ENCODE measurements around the gene NELFE.
A peak's percentile ranks its signal among the peaks of the same experiment; 100 is the strongest.
"Not testable (repeated sequence)": the region's sequence is repeated elsewhere in the genome, so short reads cannot be mapped to it uniquely, and the experiment has no call there.

NELFE gene

DNA sequence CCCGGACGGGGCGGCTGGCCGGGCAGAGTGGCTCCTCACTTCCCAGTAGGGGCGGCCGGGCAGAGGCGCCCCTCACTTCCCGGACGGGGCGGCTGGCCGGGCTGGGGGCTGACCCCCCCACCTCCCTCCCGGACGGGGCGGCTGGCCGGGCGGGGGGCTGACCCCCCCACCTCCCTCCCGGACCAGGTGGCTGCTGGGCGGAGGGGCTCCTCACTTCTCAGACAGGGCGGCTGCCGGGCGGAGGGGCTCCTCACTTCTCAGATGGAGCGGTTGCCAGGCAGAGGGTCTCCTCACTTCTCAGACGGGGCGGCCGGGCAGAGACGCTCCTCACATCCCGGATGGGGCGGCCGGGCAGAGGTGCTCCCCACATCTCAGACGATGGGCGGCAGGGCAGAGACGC lies 26.6 kb downstream of the NELFE start:
- H3K4me1 ChIP-seq (ENCODE audit: control extremely low read depth in 1 of 4, control insufficient read depth in 4 of 4, insufficient read depth in 4 of 4, low read length in 3 of 4); H3K36me3 ChIP-seq (ENCODE audit: control insufficient read depth in 4 of 4, insufficient read depth in 4 of 4, low read length in 3 of 4); POLR2A ChIA-PET; CTCF ChIA-PET; H3K27ac ChIP-seq (ENCODE audit: insufficient read depth in 1 of 2, low read depth in 1 of 2, low read length in 2 of 2, poor library complexity in 1 of 2, severe bottlenecking in 2 of 2); DNase-seq; H3K4me3 ChIP-seq (ENCODE audit: control insufficient read depth in 1 of 7, extremely low read depth in 1 of 7, insufficient read depth in 4 of 7, low read depth in 2 of 7, low read length in 6 of 7); H3K9me3 ChIP-seq (ENCODE audit: control extremely low read depth in 1 of 5, control insufficient read depth in 4 of 5, insufficient read depth in 2 of 5, low read depth in 1 of 5, low read length in 4 of 5): not testable (repeated sequence)
- H3K27me3 ChIP-seq (replicated peaks in 2 of 5; ENCODE audit: control insufficient read depth in 4 of 5, insufficient read depth in 5 of 5, low read length in 4 of 5) = peaks cover 0 to 10% (median 0%) of the 10 kb centered on the region in 5 experiments
- 94% methylated on average over 3 of the region's 32 CpGs for WGBS (ENCODE audit: insufficient coverage)

DNA sequence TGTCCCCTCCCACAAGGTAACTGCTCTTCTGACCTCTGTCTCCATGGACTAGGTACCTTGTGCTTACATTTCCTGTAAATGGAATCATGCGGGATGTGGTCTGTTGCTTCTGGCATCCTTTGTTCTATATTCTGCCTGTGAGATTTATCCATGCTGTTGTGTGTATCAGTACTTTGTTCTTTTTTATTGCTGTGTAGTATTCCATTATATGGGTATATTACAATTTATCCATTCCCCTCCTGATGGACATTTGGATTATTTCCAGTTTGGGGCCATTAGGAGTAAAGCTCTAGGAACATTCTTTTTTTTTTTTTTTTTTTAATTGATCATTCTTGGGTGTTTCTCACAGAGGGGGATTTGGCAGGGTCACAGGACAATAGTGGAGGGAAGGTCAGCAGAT lies 27.8 kb downstream of the NELFE start:
- ChIA-PET POLR2A (interaction anchor here (0.5 kb wide), 1 partner anchor 98 kb away, joined by 3 read pairs; no protein-coding TSS in a partner anchor), CTCF (no interaction called here)
- no peak for DNase-seq
- Histone ChIP-seq H3K9me3 (ENCODE audit: control extremely low read depth in 1 of 5, control insufficient read depth in 4 of 5, insufficient read depth in 2 of 5, low read depth in 1 of 5, low read length in 4 of 5) (no peaks in the 10 kb centered on the region), H3K36me3 (ENCODE audit: control insufficient read depth in 4 of 4, insufficient read depth in 4 of 4, low read length in 3 of 4) (no peaks in the 10 kb centered on the region), H3K4me3 (ENCODE audit: control insufficient read depth in 1 of 7, extremely low read depth in 1 of 7, insufficient read depth in 4 of 7, low read depth in 2 of 7, low read length in 6 of 7) (no peak overlapping the region), H3K27me3 (replicated peaks in 2 of 5; ENCODE audit: control insufficient read depth in 4 of 5, insufficient read depth in 5 of 5, low read length in 4 of 5) (peaks cover 0 to 8% (median 0%) of the 10 kb centered on the region in 5 experiments), H3K27ac (ENCODE audit: insufficient read depth in 1 of 2, low read depth in 1 of 2, low read length in 2 of 2, poor library complexity in 1 of 2, severe bottlenecking in 2 of 2) (no peak overlapping the region), H3K4me1 (ENCODE audit: control extremely low read depth in 1 of 4, control insufficient read depth in 4 of 4, insufficient read depth in 4 of 4, low read length in 3 of 4) (no peaks in the 10 kb centered on the region)
- no CpG with 5 or more reads among the region's 1 CpG for WGBS (ENCODE audit: insufficient coverage)

DNA sequence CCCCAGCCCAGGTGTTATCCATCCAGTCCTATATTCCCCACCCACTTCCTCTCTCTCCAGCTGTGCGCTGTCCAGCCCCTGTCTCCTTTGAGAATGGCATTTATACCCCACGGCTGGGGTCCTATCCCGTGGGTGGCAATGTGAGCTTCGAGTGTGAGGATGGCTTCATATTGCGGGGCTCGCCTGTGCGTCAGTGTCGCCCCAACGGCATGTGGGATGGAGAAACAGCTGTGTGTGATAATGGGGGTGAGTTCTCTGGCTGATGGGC lies 30.2 kb downstream of the NELFE start:
- H3K4me3 ChIP-seq (ENCODE audit: control insufficient read depth in 1 of 7, extremely low read depth in 1 of 7, insufficient read depth in 4 of 7, low read depth in 2 of 7, low read length in 6 of 7) = no peak overlapping the region
- no peaks in the 10 kb centered on the region for H3K4me1 ChIP-seq (ENCODE audit: control extremely low read depth in 1 of 4, control insufficient read depth in 4 of 4, insufficient read depth in 4 of 4, low read length in 3 of 4)
- WGBS (ENCODE audit: insufficient coverage) = 95% methylated on average over 4 of the region's 9 CpGs
- POLR2A ChIA-PET = no interaction called here
- no peak overlapping the region for H3K27ac ChIP-seq (ENCODE audit: insufficient read depth in 1 of 2, low read depth in 1 of 2, low read length in 2 of 2, poor library complexity in 1 of 2, severe bottlenecking in 2 of 2)
- DNase-seq = no peak
- peaks cover 0 to 7% (median 0%) of the 10 kb centered on the region in 5 experiments for H3K27me3 ChIP-seq (replicated peaks in 2 of 5; ENCODE audit: control insufficient read depth in 4 of 5, insufficient read depth in 5 of 5, low read length in 4 of 5)
- no peaks in the 10 kb centered on the region for H3K36me3 ChIP-seq (ENCODE audit: control insufficient read depth in 4 of 4, insufficient read depth in 4 of 4, low read length in 3 of 4)
- no peaks in the 10 kb centered on the region for H3K9me3 ChIP-seq (ENCODE audit: control extremely low read depth in 1 of 5, control insufficient read depth in 4 of 5, insufficient read depth in 2 of 5, low read depth in 1 of 5, low read length in 4 of 5)
- CTCF ChIA-PET = interaction anchor here (0.6 kb wide), 1 partner anchor 10 kb away, joined by 4 read pairs; no protein-coding TSS in a partner anchor

- no peak for DNase-seq
- no peaks in the 10 kb centered on the region for H3K36me3 ChIP-seq (ENCODE audit: control insufficient read depth in 4 of 4, insufficient read depth in 4 of 4, low read length in 3 of 4)
- CTCF ChIA-PET = no interaction called here
- WGBS (ENCODE audit: insufficient coverage) = 95% methylated on average over 7 of the region's 11 CpGs
- peaks cover 0 to 7% (median 0%) of the 10 kb centered on the region in 5 experiments for H3K27me3 ChIP-seq (replicated peaks in 2 of 5; ENCODE audit: control insufficient read depth in 4 of 5, insufficient read depth in 5 of 5, low read length in 4 of 5)
- H3K27ac ChIP-seq (ENCODE audit: insufficient read depth in 1 of 2, low read depth in 1 of 2, low read length in 2 of 2, poor library complexity in 1 of 2, severe bottlenecking in 2 of 2) = no peak overlapping the region
- no peaks in the 10 kb centered on the region for H3K4me1 ChIP-seq (ENCODE audit: control extremely low read depth in 1 of 4, control insufficient read depth in 4 of 4, insufficient read depth in 4 of 4, low read length in 3 of 4)
- POLR2A ChIA-PET = interaction anchor here (0.5 kb wide), 1 partner anchor 15 kb away, joined by 3 read pairs; no protein-coding TSS in a partner anchor
- no peak overlapping the region for H3K4me3 ChIP-seq (ENCODE audit: control insufficient read depth in 1 of 7, extremely low read depth in 1 of 7, insufficient read depth in 4 of 7, low read depth in 2 of 7, low read length in 6 of 7)
- H3K9me3 ChIP-seq (ENCODE audit: control extremely low read depth in 1 of 5, control insufficient read depth in 4 of 5, insufficient read depth in 2 of 5, low read depth in 1 of 5, low read length in 4 of 5) = no peaks in the 10 kb centered on the region
These were observed 30.7 kb downstream of the NELFE start for GRCh38 chr6:31927863-31928671.

DNA sequence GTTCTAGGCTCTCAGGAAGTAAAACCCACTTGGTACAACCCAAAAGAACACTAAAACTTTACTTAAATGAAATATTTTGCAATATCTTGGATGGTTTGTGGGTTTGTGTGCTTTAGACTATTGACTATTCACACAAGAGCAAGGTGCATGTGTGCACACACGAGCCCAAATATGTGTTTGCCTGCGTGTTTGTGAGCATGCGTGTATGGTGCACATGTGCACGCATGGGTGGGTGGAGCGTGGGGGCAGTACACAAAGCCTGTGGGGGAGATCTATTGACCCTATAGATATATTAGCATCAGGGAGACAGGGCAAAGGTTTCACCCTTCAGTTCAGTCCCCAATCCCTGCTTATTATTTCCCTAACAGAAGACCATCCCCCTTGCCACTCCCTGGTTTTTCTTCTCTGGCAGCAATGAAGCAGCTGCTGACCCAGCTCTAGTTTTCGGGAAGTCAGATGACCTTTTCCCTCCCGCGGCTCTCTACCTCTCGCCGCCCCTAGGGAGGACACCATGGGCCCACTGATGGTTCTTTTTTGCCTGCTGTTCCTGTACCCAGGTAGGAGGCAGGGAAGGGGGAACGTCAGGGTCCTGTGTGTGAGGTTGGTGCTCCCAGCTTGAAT lies 31.4 kb downstream of the NELFE start, which contains the start of gene C2:
TSS of gene C2 (plus strand) at position 476 of the 621 bp plus-strand sequence. CDS start at position 512, 36 bp downstream.
- Histone ChIP-seq H3K27me3 (replicated peaks in 2 of 5; ENCODE audit: control insufficient read depth in 4 of 5, insufficient read depth in 5 of 5, low read length in 4 of 5) (peaks cover 0 to 7% (median 0%) of the 10 kb centered on the region in 5 experiments), H3K4me3 (ENCODE audit: control insufficient read depth in 1 of 7, extremely low read depth in 1 of 7, insufficient read depth in 4 of 7, low read depth in 2 of 7, low read length in 6 of 7) (no peak within 1 kb of the TSS), H3K4me1 (ENCODE audit: control extremely low read depth in 1 of 4, control insufficient read depth in 4 of 4, insufficient read depth in 4 of 4, low read length in 3 of 4) (no peaks in the 10 kb centered on the region), H3K36me3 (ENCODE audit: control insufficient read depth in 4 of 4, insufficient read depth in 4 of 4, low read length in 3 of 4) (no peaks in the 10 kb centered on the region), H3K27ac (ENCODE audit: insufficient read depth in 1 of 2, low read depth in 1 of 2, low read length in 2 of 2, poor library complexity in 1 of 2, severe bottlenecking in 2 of 2) (no peak within 1 kb of the TSS), H3K9me3 (ENCODE audit: control extremely low read depth in 1 of 5, control insufficient read depth in 4 of 5, insufficient read depth in 2 of 5, low read depth in 1 of 5, low read length in 4 of 5) (no peaks in the 10 kb centered on the region)
- no peak for DNase-seq
- ChIA-PET CTCF (no interaction called here), POLR2A (interaction anchor here (0.5 to 0.6 kb wide), 2 partner anchors 14 to 25 kb away, joined by 3 read pairs; partner anchors contain the start of gene ZBTB12)
- WGBS (ENCODE audit: insufficient coverage) = 95% methylated on average over 6 of the region's 11 CpGs

DNA sequence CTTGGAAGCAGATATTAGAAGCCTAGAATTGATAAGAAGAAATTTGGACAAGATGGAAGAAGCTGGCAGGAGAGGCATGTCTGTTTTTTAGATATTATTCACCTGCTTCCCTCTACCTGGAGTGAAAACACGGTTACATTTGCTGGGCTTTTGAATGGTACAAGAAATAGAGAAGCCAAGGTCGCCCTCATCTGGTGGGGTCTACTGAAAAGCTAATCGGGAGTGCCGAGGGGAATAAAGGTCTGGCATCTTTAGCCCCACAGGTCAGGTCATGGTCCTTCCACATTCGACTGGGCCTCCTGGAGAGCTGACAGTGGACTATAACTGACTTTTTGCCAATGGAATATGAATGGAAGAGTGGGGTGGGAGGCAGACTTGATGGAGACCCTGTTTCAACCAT lies 35.8 kb downstream of the NELFE start:
- Histone ChIP-seq H3K27me3 (replicated peaks in 2 of 5; ENCODE audit: control insufficient read depth in 4 of 5, insufficient read depth in 5 of 5, low read length in 4 of 5) (no peaks in the 10 kb centered on the region), H3K27ac (ENCODE audit: insufficient read depth in 1 of 2, low read depth in 1 of 2, low read length in 2 of 2, poor library complexity in 1 of 2, severe bottlenecking in 2 of 2) (no peak overlapping the region), H3K9me3 (ENCODE audit: control extremely low read depth in 1 of 5, control insufficient read depth in 4 of 5, insufficient read depth in 2 of 5, low read depth in 1 of 5, low read length in 4 of 5) (no peaks in the 10 kb centered on the region), H3K4me3 (ENCODE audit: control insufficient read depth in 1 of 7, extremely low read depth in 1 of 7, insufficient read depth in 4 of 7, low read depth in 2 of 7, low read length in 6 of 7) (no peak overlapping the region), H3K36me3 (ENCODE audit: control insufficient read depth in 4 of 4, insufficient read depth in 4 of 4, low read length in 3 of 4) (no peaks in the 10 kb centered on the region), H3K4me1 (ENCODE audit: control extremely low read depth in 1 of 4, control insufficient read depth in 4 of 4, insufficient read depth in 4 of 4, low read length in 3 of 4) (no peaks in the 10 kb centered on the region)
- CTCF ChIA-PET = interaction anchor here (0.7 to 5.4 kb wide), 10 partner anchors 17 to 242 kb away, joined by 3 to 24 read pairs (median 4); partner anchors contain the start of genes CFB and LY6G5C
- peak; percentile 50 to 59 (median 58) for DNase-seq
- 16% methylated on average over 5 of the region's 5 CpGs for WGBS (ENCODE audit: insufficient coverage)
- POLR2A ChIA-PET = no interaction called here

DNA sequence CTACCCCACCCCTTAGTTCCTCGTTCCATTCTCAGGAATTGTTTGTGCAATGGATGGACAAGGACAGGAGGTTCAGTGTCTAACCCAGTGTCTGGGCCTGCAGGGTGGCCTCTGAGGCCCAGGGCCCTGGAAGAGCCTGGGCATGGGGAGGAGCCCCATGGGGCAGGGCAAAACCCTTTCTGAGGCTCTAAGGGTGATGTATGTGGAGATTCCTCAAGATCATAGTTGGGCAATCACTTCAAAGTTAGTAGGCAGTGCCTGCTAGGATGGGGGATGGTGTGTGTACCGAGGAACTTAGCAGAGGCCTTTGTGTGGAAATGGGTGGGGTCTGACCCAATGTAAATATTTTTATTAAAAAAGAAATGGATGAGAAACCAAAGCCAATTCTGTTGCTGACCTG lies 38.0 kb downstream of the NELFE start:
- CTCF ChIA-PET = interaction anchor here (1.4 to 5.4 kb wide), 4 partner anchors 17 to 82 kb away, joined by 3 to 24 read pairs (median 16); no protein-coding TSS in a partner anchor
- H3K4me1 ChIP-seq (ENCODE audit: control extremely low read depth in 1 of 4, control insufficient read depth in 4 of 4, insufficient read depth in 4 of 4, low read length in 3 of 4) = no peaks in the 10 kb centered on the region
- no peak overlapping the region for H3K4me3 ChIP-seq (ENCODE audit: control insufficient read depth in 1 of 7, extremely low read depth in 1 of 7, insufficient read depth in 4 of 7, low read depth in 2 of 7, low read length in 6 of 7)
- H3K27ac ChIP-seq (ENCODE audit: insufficient read depth in 1 of 2, low read depth in 1 of 2, low read length in 2 of 2, poor library complexity in 1 of 2, severe bottlenecking in 2 of 2) = no peak overlapping the region
- no peaks in the 10 kb centered on the region for H3K9me3 ChIP-seq (ENCODE audit: control extremely low read depth in 1 of 5, control insufficient read depth in 4 of 5, insufficient read depth in 2 of 5, low read depth in 1 of 5, low read length in 4 of 5)
- no peaks in the 10 kb centered on the region for H3K36me3 ChIP-seq (ENCODE audit: control insufficient read depth in 4 of 4, insufficient read depth in 4 of 4, low read length in 3 of 4)
- POLR2A ChIA-PET = interaction anchor here (0.6 kb wide), 1 partner anchor 1708 kb away, joined by 5 read pairs; no protein-coding TSS in a partner anchor
- no peak for DNase-seq
- WGBS (ENCODE audit: insufficient coverage) = 92% methylated on average over 2 of the region's 2 CpGs
- H3K27me3 ChIP-seq (replicated peaks in 2 of 5; ENCODE audit: control insufficient read depth in 4 of 5, insufficient read depth in 5 of 5, low read length in 4 of 5) = no peaks in the 10 kb centered on the region

All from common myeloid progenitor, CD34-positive (primary cell).